GM23338 (cell line): ENCODE measurements around the gene CAMP. TPM values are rescaled to one million over a fixed set of nuclear protein-coding genes. Genes with fewer than 3 reads are reported as not detected.
"Not testable (repeated sequence)": the region's sequence is repeated elsewhere in the genome, so short reads cannot be mapped to it uniquely, and the experiment has no call there.

Experiments
- ATAC-seq: fragments of 200-7000 bp; cut with Tn5 transposase; 3 replicates; pipeline ENCODE4 v1.9.1; 2020
- DNase-seq: peaks from one replicate; pipeline ENCODE4 v3.0.0-alpha.2; 2015; ENCODE audit warnings: low spot score
- H2AFZ ChIP-seq: fragments of 200-600 bp; sonication (generic); 2 replicates; pipeline ENCODE4 v1.8.0; 2016; ENCODE audit warnings: antibody characterized with exemption, mild to moderate bottlenecking, moderate library complexity
- H3F3A ChIP-seq: fragments of 200-600 bp; sonication (generic); replicated peaks from 2 replicates; pipeline ENCODE4 v1.8.0; 2017; ENCODE audit warnings: antibody characterized with exemption, mixed run types, low read depth
- H3K27ac ChIP-seq: fragments of 200-600 bp; sonication (generic); 2 replicates; pipeline ENCODE4 v1.6.1; 2016; ENCODE audit warnings: low read depth
- H3K27me3 ChIP-seq: fragments of 200-600 bp; sonication (generic); 2 replicates; pipeline ENCODE4 v1.8.0; 2016; ENCODE audit warnings: mild to moderate bottlenecking, mixed run types, moderate library complexity; ENCODE audit not compliant: insufficient read depth
- H3K36me3 ChIP-seq: fragments of 200-600 bp; sonication (generic); 2 replicates; pipeline ENCODE4 v1.8.0; 2016; ENCODE audit warnings: mild to moderate bottlenecking; ENCODE audit not compliant: insufficient read depth
- H3K4me1 ChIP-seq: fragments of 200-600 bp; sonication (generic); 2 replicates; pipeline ENCODE4 v1.8.0; 2016; ENCODE audit warnings: mild to moderate bottlenecking, moderate library complexity; ENCODE audit not compliant: insufficient read depth
- H3K4me2 ChIP-seq: fragments of 200-600 bp; sonication (generic); 2 replicates; pipeline ENCODE4 v1.7.1; 2017; ENCODE audit warnings: mixed run types
- H3K4me3 ChIP-seq: fragments of 200-600 bp; sonication (generic); 2 replicates; pipeline ENCODE4 v1.6.1; 2016; ENCODE audit warnings: mixed run types
- H3K79me2 ChIP-seq: fragments of 200-600 bp; sonication (generic); replicated peaks from 2 replicates; pipeline ENCODE4 v1.8.0; 2017; ENCODE audit warnings: mild to moderate bottlenecking; ENCODE audit not compliant: insufficient read depth
- H3K9me2 ChIP-seq: fragments of 200-600 bp; sonication (generic); 2 replicates; pipeline ENCODE4 v1.8.0; 2017; ENCODE audit not compliant: insufficient read depth
- H4K20me1 ChIP-seq: fragments of 200-600 bp; sonication (generic); replicated peaks from 2 replicates; pipeline ENCODE4 v1.8.0; 2017; ENCODE audit warnings: mild to moderate bottlenecking; ENCODE audit not compliant: insufficient read depth
- H3K27ac Mint-ChIP-seq: 2 replicates; pipeline ENCODE4 v1.8.0; 2020; ENCODE audit warnings: inconsistent platforms, mild to moderate bottlenecking, moderate library complexity, mixed read lengths
- H3K27me3 Mint-ChIP-seq: 3 replicates; pipeline ENCODE4 v1.8.0; 2022; ENCODE audit warnings: low read depth, mild to moderate bottlenecking, moderate library complexity, mixed read lengths, inconsistent platforms; ENCODE audit not compliant: insufficient read depth, poor library complexity
- H3K36me3 Mint-ChIP-seq: 3 replicates; pipeline ENCODE4 v1.8.0; 2021; ENCODE audit warnings: low read depth, mild to moderate bottlenecking, inconsistent platforms, moderate library complexity, mixed read lengths
- H3K4me1 Mint-ChIP-seq: 3 replicates; pipeline ENCODE4 v1.8.0; 2020; ENCODE audit warnings: mild to moderate bottlenecking, inconsistent platforms, mixed read lengths
- H3K4me3 Mint-ChIP-seq: 3 replicates; pipeline ENCODE4 v1.8.0; 2021; ENCODE audit warnings: moderate library complexity, mild to moderate bottlenecking, inconsistent platforms, mixed read lengths
- H3K9me3 Mint-ChIP-seq: 3 replicates; pipeline ENCODE4 v1.8.0; 2020; ENCODE audit warnings: moderate library complexity, mild to moderate bottlenecking, inconsistent platforms, mixed read lengths
- STAT1 ChIP-seq: IDR thresholded peaks from one replicate; pipeline ENCODE4 v1.6.1; 2016; ENCODE audit warnings: antibody characterized with exemption; ENCODE audit not compliant: unreplicated experiment
- ZNF114 ChIP-seq: fragments of 250-450 bp; sonication (Bioruptor Pico); IDR thresholded peaks from 2 replicates; pipeline ENCODE4 v1.5.0; 2020; ENCODE audit warnings: mild to moderate bottlenecking, moderate library complexity
- ZNF331 ChIP-seq: fragments of 250-450 bp; sonication (Bioruptor Pico); IDR thresholded peaks from 2 replicates; pipeline ENCODE4 v1.5.0; 2020; ENCODE audit warnings: low read depth, mild to moderate bottlenecking, moderate library complexity
- polyA plus RNA-seq: library from polyadenylated mRNA; unstranded; fragments of >200 nt; fragmentation: Nextera tagmentation; extraction: Ambion mirVana; gene quantifications from 2 replicates; pipeline ENCODE4 v1.2.1, GENCODE V29; 2016
- total RNA-seq: library from RNA; depleted of rRNA; stranded (reverse); fragments of >200 nt; shearing (Covaris generic); gene quantifications from 2 replicates; pipeline ENCODE4 v1.2.3, GENCODE V29; 2014
- TF ChIP-seq, protein P1 (sequence below): fragments of 250-450 bp; sonication (Bioruptor Pico); IDR thresholded peaks from 2 replicates; pipeline ENCODE4 v1.5.0; 2020; ENCODE audit warnings: mild to moderate bottlenecking, moderate library complexity

CAMP gene
- total and polyA plus RNA-seq, 2 experiments from 2014 or later = not detected

DNA sequence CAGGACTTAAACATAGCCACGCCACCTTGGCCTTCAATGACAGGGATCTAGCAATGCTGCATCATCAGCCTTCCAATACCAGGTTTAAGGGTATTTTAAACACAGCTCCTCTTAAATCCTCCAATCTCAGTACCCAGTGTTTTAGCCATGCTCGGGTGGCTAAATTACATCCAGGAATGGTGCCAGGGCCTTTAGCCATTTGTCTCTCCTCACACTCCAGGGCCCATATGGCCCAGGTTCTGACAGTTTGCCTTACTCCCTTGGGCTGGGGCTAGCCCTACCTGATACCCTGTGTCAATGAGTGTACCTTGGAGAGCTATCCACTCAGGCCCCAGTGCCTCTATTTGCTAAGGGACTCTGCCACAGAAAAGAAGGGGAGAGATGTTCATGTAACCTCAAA lies 47.0 kb downstream of the CAMP start (continued):
- TF ChIP-seq, protein P1, sequence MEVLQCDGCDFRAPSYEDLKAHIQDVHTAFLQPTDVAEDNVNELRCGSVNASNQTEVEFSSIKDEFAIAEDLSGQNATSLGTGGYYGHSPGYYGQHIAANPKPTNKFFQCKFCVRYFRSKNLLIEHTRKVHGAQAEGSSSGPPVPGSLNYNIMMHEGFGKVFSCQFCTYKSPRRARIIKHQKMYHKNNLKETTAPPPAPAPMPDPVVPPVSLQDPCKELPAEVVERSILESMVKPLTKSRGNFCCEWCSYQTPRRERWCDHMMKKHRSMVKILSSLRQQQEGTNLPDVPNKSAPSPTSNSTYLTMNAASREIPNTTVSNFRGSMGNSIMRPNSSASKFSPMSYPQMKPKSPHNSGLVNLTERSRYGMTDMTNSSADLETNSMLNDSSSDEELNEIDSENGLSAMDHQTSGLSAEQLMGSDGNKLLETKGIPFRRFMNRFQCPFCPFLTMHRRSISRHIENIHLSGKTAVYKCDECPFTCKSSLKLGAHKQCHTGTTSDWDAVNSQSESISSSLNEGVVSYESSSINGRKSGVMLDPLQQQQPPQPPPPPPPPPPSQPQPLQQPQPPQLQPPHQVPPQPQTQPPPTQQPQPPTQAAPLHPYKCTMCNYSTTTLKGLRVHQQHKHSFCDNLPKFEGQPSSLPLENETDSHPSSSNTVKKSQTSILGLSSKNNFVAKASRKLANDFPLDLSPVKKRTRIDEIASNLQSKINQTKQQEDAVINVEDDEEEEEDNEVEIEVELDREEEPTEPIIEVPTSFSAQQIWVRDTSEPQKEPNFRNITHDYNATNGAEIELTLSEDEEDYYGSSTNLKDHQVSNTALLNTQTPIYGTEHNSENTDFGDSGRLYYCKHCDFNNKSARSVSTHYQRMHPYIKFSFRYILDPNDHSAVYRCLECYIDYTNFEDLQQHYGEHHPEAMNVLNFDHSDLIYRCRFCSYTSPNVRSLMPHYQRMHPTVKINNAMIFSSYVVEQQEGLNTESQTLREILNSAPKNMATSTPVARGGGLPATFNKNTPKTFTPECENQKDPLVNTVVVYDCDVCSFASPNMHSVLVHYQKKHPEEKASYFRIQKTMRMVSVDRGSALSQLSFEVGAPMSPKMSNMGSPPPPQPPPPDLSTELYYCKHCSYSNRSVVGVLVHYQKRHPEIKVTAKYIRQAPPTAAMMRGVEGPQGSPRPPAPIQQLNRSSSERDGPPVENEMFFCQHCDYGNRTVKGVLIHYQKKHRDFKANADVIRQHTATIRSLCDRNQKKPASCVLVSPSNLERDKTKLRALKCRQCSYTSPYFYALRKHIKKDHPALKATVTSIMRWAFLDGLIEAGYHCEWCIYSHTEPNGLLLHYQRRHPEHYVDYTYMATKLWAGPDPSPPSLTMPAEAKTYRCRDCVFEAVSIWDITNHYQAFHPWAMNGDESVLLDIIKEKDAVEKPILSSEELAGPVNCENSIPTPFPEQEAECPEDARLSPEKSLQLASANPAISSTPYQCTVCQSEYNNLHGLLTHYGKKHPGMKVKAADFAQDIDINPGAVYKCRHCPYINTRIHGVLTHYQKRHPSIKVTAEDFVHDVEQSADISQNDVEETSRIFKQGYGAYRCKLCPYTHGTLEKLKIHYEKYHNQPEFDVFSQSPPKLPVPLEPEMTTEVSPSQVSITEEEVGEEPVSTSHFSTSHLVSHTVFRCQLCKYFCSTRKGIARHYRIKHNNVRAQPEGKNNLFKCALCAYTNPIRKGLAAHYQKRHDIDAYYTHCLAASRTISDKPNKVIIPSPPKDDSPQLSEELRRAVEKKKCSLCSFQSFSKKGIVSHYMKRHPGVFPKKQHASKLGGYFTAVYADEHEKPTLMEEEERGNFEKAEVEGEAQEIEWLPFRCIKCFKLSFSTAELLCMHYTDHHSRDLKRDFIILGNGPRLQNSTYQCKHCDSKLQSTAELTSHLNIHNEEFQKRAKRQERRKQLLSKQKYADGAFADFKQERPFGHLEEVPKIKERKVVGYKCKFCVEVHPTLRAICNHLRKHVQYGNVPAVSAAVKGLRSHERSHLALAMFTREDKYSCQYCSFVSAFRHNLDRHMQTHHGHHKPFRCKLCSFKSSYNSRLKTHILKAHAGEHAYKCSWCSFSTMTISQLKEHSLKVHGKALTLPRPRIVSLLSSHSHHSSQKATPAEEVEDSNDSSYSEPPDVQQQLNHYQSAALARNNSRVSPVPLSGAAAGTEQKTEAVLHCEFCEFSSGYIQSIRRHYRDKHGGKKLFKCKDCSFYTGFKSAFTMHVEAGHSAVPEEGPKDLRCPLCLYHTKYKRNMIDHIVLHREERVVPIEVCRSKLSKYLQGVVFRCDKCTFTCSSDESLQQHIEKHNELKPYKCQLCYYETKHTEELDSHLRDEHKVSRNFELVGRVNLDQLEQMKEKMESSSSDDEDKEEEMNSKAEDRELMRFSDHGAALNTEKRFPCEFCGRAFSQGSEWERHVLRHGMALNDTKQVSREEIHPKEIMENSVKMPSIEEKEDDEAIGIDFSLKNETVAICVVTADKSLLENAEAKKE = no peak
- TF ChIP-seq STAT1 (no peak), ZNF331 (no peak), ZNF114 (no peak)

DNA sequence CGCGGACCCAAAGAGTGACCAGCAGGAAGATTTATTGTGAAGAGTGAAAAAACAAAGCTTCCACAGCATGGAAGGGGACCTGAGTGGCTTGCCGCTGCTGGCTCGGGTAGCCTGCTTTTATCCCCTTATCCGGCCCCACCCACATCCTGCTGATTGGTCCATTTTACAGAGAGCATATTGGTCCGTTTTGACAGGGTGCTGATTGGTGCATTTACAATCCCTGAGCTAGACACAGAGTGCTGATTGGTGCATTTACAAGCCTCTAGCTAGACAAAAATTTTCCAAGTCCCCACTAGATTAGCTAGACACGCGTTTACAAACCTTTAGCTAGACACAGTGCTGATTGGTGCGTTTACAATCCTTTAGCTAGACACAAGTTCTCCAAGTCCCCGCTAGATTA lies 47.9 kb downstream of the CAMP start:
- not testable (repeated sequence) for H3K4me3 Mint-ChIP-seq
- H3K36me3 Mint-ChIP-seq = peaks cover 74% of the 10 kb centered on the region
- H3K36me3 ChIP-seq = peaks cover 53% of the 10 kb centered on the region

More for the DNA sequence above, 47.9 kb downstream of the CAMP start:
- not testable (repeated sequence) for H3K4me2 ChIP-seq, H2AFZ ChIP-seq, H3K4me1 Mint-ChIP-seq, ATAC-seq, H3K9me2 ChIP-seq, H3K79me2 ChIP-seq, DNase-seq, H3K27ac ChIP-seq, H3K27me3 ChIP-seq, H3K4me3 ChIP-seq, H3K27ac Mint-ChIP-seq
- Histone ChIP-seq H3F3A (peaks cover 52% of the 10 kb centered on the region), H4K20me1 (peaks cover 17% of the 10 kb centered on the region), H3K4me1 (peaks cover 15% of the 10 kb centered on the region)
- H3K27me3 Mint-ChIP-seq = peaks cover 15% of the 10 kb centered on the region
- H3K9me3 Mint-ChIP-seq = peaks cover 38% of the 10 kb centered on the region
